Dedifferentiated amniotic fluid mesenchymal stem cell (primary cell): Measurements from ENCODE around the gene IL4R.
"Not testable (repeated sequence)": the region's sequence is repeated elsewhere in the genome, so short reads cannot be mapped to it uniquely, and the experiment has no call there.

Experiments used
- DNase-seq: peaks from one replicate; pipeline ENCODE4 v3.0.0-alpha.2; 2016; ENCODE audit errors: extremely low spot score

The IL4R gene

DNA sequence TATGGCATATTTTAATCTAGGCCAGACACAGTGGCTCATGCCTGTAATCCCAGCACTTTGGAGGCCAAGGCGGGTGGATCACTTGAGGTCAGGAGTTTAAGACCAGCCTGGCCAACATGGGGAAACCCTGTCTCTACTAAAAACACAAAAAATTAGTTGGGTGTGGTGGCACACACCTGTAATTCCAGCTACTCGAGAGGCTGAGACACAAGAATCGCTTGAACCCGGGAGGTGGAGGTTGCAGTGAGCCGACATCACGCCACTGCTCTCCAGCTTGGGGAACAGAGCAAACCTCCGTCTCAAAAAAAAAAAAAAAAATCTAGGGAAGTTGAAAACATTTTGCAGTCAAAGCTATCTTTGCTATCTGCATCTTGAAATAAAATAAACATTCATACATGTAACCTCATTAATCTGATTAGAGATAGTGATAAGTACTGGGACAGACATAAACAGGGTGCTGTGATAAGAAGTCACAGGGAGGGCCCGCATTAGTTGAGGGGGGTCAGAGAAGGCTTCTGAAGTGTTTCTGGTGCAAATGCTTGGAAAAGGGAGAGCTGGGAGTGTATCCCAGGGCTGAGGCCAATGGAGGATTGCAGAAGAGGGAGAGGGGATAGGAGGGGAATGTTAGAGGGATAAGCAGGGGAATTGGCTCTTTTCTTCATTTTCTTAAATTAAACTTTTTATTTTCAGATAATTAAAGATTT lies 15.8 kb downstream of the IL4R start:
- DNase-seq: not testable (repeated sequence)

- DNase-seq: peak; percentile 45
These were observed 16.8 kb downstream of the IL4R start for GRCh38 chr16:27330542-27330941.

- no peak for DNase-seq
These were observed 18.3 kb downstream of the IL4R start for GRCh38 chr16:27332105-27332504.

DNA sequence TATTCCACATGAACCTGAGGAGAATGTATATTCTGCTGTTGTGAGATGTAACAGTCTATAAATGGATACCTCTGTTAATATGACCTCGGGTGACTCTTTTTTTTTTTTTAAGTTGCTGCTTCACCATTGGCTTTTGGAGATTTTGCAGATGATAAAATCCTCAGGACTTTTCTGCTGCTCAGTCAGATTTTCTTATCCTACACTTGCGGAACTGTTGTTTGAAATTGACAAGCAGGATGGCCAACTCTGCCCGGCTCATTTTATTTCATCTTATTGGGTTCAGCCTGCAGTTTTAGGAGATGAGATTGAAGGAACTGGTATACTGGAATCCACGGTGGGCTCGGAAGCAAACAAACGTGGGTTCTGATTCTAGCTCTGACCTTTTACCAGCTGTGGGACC lies 19.3 kb downstream of the IL4R start:
- DNase-seq: no peak

DNA sequence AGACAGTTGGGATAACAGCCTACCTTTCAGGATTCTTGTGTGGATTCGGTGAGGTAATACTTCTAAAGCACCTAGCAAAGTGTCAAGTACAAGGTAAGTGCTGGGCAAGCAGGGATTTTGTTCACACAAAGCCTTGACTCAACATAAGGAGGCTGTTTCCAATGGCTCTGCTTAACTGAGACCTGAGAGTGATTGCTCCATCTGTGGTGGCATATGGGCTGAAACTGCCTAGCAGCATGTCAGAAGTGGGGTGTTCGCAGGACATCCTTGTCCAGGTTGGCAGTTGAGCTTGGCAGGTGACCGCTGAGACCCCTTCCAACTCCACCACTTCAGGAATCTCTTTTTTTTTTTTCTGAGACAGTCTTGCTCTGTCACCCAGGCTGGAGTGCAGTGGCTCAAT lies 19.8 kb downstream of the IL4R start:
- DNase-seq: no peak

DNA sequence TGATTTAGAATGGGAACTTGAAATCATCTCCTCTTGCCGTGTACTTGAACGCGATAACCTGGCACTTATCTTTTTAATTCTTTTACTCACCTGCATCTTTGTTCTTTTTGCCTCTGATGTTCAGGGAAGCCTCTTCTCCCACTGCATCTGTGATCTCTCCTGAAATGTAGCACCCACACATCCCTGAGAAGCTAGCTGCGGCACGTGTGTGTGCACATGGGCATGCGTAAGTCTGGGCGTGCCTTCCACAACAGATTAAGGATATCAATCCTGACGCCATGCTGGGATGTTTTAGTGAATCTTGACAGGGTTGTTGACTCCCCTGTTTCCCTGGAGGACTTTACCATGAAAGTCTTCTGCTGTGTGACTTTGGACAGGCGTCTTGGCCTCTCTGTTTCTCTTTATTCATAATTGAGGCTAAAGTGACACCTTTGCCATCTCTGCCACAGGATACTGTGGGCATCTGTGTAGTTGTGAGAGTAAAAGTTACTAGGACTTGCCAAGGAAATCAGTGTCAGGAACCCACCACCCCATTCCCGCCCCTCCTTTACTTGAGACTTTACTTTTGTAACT lies 20.5 kb downstream of the IL4R start:
- no peak for DNase-seq

DNA sequence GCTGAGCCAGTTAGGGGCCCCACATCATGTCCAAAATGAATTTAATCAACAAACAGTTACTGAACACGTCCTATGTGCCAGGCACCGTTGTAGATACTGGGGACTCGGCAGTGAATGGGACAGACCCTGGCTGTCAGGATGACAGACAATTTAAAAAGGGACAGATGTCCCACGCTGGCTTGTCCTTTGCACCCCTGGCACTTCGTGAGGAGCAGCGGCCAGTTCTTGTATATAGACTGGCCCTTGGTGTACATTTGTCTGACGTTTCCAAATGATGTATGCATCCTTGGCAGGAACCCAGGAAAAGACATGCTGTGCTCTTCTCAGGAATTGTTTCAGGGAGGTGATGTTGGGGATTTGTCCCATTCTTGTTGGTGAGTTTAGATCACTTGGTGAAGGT lies 21.1 kb downstream of the IL4R start:
- no peak for DNase-seq

GRCh38 chr16:27335349-27336053 lies 21.7 kb downstream of the IL4R start:
- no peak for DNase-seq

- DNase-seq: no peak
These were observed 23.2 kb downstream of the IL4R start for GRCh38 chr16:27337024-27337423.

GRCh38 chr16:27339180-27339579 lies 25.4 kb downstream of the IL4R start:
- no peak for DNase-seq

DNA sequence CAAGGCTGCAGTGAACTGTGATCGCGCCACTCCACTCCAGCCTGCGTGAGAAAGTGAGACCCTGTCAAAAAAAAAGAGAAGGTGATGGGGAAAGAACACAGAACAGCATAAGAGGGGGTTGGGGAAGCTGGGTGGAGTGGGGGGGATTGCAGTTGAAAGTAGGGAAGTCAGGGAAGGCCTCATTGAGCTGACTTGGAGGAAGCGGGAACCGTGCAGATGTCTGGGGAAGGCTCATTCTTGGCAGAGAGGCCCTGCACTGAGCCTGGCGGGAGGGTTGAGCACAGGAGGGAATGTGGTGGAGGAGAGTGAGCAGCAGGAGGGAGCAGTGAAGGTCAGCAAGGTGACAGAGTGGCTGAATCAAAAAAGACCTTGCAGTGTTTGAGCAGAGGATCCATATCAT lies 26.9 kb downstream of the IL4R start:
- no peak for DNase-seq

DNA sequence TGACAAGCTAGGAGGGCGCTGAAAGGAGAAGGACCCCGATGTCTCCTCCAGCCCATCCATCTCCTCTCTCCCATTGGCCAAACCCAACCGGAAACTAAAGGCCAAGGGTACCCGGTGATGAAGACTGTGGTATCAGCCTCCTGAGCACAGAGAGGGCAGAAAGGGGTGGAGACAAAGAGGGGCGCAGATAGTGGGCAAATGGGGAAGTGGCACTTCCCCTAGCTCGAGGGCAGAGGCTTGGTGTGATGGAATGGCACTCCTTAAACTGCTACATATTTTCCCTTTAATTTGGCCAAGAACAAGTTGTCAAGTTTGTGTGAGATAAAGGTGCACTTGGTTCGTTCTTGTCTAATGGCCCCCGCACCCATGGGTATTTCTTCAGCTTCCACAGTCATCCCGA lies 27.8 kb downstream of the IL4R start:
- DNase-seq: no peak

GRCh38 chr16:27341971-27342370 lies 28.2 kb downstream of the IL4R start:
- no peak for DNase-seq

GRCh38 chr16:27344721-27345120 lies 30.9 kb downstream of the IL4R start:
- no peak for DNase-seq

DNA sequence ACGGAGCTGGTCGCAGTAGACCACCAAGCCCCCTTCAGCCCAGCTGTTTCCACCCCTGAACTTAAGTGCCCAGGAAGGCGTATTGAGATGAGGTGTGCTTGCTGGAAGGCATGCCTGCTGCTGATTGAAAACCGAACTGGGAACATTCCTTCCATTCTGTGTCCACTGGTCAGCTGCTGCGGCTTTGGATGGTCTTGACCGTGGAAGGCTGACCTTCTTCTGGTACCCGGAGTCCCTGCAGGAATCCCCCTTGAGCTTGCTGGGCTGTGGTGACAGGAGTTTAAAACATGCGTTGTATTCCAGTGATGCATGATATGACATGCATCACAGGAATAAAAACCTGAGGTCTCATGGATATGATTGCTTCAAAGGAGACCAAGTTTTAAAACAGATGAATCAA lies 31.4 kb downstream of the IL4R start:
- DNase-seq: no peak

GRCh38 chr16:27346819-27347218 lies 33.0 kb downstream of the IL4R start:
- no peak for DNase-seq

DNA sequence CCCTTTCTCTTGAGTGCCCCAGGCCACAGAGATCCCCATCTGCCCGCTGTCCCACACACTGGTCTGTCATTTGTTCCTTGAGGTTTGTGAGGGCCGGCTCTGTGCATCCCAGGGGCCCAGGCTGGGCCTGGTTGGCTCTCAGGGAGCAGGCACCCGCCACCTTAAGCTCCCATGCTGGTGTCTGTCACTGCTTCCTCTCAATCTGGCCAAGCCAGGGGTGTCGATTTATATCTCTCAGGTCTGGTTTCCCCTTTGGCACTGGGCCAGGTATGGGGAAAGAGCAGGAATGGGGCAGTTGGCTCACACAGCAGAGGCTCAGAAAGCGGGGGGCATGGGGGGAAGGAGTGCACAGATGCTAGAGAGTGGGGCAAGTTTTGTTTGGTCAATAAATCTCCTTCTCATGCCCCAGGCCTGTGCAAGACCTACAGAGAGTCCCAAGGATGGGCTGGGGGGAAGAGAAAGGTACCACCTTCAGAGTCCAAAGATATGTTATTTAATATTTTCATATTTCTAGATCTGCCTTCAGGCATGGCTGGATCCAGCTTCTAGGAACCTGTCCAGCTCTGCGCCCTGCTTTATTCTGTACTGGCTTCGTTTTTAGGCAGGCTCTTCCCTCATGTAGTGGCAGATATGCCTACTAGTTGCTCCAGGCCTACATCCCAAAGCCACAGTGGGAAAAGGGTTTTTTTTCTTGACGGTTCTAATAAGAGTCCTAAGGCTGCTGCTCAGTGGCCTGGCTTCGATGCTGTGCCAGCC lies 34.3 kb downstream of the IL4R start:
- no peak for DNase-seq

DNA sequence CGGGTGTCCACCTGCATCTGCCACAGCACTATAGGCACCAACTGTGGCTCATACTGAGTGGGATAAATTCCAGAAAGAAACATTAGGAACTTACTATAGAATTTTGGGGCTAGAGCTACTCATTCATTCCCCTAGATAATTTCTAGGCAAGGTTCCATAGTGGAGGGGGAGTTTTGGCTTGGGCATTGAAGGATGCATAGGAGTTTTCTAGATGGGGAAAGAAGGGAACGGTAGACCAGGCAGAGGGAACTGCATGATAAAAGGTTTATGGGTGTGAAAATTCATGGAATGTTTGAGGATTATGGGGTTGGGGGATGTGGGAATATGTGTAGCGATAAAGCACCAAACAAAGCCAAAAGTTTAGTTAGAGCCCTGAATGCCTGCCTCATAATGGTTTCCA lies 35.5 kb downstream of the IL4R start:
- no peak for DNase-seq

DNA sequence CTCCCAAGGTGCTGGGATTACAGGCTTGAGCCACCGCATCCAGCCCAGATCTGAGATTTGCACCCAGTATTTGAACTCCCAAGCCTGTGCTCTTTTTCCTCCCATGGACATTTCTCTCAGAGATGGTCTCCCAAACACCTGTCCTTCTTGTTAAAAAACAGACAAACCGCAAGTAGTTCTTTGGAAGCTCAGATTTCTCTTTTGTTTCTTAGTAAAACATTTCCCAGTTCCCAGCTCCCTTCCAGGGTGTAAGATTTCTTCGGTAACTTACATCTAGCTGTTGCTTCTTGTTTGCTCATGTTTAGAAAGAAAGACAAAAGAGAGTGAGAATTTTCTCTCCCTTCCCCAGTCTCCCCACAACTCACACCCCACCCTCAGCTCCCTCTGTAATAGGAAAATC lies 36.2 kb downstream of the IL4R start:
- DNase-seq: no peak

GRCh38 chr16:27351989-27352388 lies 38.2 kb downstream of the IL4R start:
- DNase-seq: no peak

- no peak for DNase-seq
These were observed 40.1 kb downstream of the IL4R start for GRCh38 chr16:27353853-27354252.

GRCh38 chr16:27355610-27356009 lies 41.8 kb downstream of the IL4R start:
- no peak for DNase-seq

DNA sequence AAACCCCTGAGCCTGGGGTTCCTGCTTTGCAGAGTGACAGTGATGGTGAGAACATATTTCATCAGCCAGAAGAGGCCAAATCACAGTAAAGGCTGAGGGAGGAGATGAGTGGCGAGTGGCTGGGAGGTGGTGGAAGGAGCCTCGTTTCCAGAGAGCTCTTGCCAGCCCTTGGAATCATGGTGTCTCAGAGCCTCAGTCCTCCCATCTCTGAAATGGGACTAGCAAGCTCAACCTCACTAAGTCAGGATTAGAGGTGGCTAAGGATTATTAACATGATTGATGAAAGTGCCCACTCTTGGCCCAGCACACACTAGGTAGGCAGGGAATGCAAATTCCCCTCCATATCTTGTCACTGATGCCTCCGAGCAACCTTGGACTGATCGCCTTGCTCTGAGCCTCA lies 43.0 kb downstream of the IL4R start:
- no peak for DNase-seq
